Hepatocyte (in vitro differentiated cells): Measurements from ENCODE around the gene SGCD. TPM values are rescaled to one million over a fixed set of nuclear protein-coding genes. Genes with fewer than 3 reads are reported as not detected.

Source experiments
- DNase-seq: peaks from one replicate; pipeline ENCODE4 v3.0.0-alpha.2; 2016; ENCODE audit warnings: low spot score
- H2AFZ ChIP-seq: fragments of 200-600 bp; sonication (generic); 2 replicates; pipeline ENCODE4 v1.6.0; 2016; ENCODE audit warnings: antibody characterized with exemption, mild to moderate bottlenecking
- H3K27ac ChIP-seq: fragments of 200-600 bp; sonication (generic); 2 replicates; pipeline ENCODE4 v1.5.1; 2016; ENCODE audit warnings: mild to moderate bottlenecking
- H3K27me3 ChIP-seq: fragments of 200-600 bp; sonication (generic); 2 replicates; pipeline ENCODE4 v1.6.1; 2016
- H3K36me3 ChIP-seq: fragments of 200-600 bp; sonication (generic); replicated peaks from 2 replicates; pipeline ENCODE4 v1.5.1; 2016; ENCODE audit warnings: low read depth; ENCODE audit not compliant: insufficient read depth
- H3K4me1 ChIP-seq: fragments of 200-600 bp; sonication (generic); 2 replicates; pipeline ENCODE4 v1.5.1; 2016; ENCODE audit warnings: mild to moderate bottlenecking, moderate library complexity; ENCODE audit not compliant: insufficient read depth
- H3K4me2 ChIP-seq: fragments of 200-600 bp; sonication (generic); 2 replicates; pipeline ENCODE4 v1.6.0; 2016
- H3K4me3 ChIP-seq: fragments of 200-600 bp; sonication (generic); 2 replicates; pipeline ENCODE4 v1.5.1; 2016; ENCODE audit warnings: mild to moderate bottlenecking
- H3K79me2 ChIP-seq: fragments of 200-600 bp; sonication (generic); 2 replicates; pipeline ENCODE4 v1.6.0; 2017; ENCODE audit warnings: mild to moderate bottlenecking
- H3K9me2 ChIP-seq: fragments of 200-600 bp; sonication (generic); replicated peaks from 2 replicates; pipeline ENCODE4 v1.6.0; 2017; ENCODE audit warnings: mild to moderate bottlenecking; ENCODE audit not compliant: insufficient read depth
- H3K9me3 ChIP-seq: fragments of 200-600 bp; sonication (generic); 2 replicates; pipeline ENCODE4 v1.5.1; 2016; ENCODE audit warnings: low read depth, mild to moderate bottlenecking
- H4K20me1 ChIP-seq: fragments of 200-600 bp; sonication (generic); 2 replicates; pipeline ENCODE4 v1.6.0; 2016; ENCODE audit warnings: mild to moderate bottlenecking; ENCODE audit not compliant: insufficient read depth, poor library complexity, severe bottlenecking
- EZH2 ChIP-seq: fragments of 200-600 bp; sonication (generic); IDR thresholded peaks from 2 replicates; pipeline ENCODE4 v1.6.1; 2016; ENCODE audit warnings: antibody characterized with exemption, mild to moderate bottlenecking, borderline replicate concordance
- EZH2phosphoT487 ChIP-seq: fragments of 200-600 bp; sonication (generic); IDR thresholded peaks from one replicate; pipeline ENCODE4 v1.6.1; 2018; ENCODE audit warnings: antibody characterized with exemption, mild to moderate bottlenecking, low read depth, moderate library complexity; ENCODE audit not compliant: unreplicated experiment, severe bottlenecking
- WGBS: methylation state at CpG from one replicate; pipeline ENCODE4 v1.1.6; 2016; ENCODE audit warnings: low lambda C conversion rate; ENCODE audit errors: missing lambda C conversion rate; 5-methylcytosine and 5-hydroxymethylcytosine counted together
- polyA plus RNA-seq: library from polyadenylated mRNA; unstranded; fragments of >200 nt; fragmentation: Nextera tagmentation; extraction: Ambion mirVana; gene quantifications from 2 replicates; pipeline ENCODE4 v1.2.1, GENCODE V29; 2016
- total RNA-seq: library from RNA; depleted of rRNA; stranded (reverse); fragments of >200 nt; gene quantifications from 2 replicates; pipeline ENCODE4 v1.2.3, GENCODE V29; 2014
- TF ChIP-seq, protein P1 (sequence below): fragments of 200-600 bp; sonication (generic); IDR thresholded peaks from 2 replicates; pipeline ENCODE4 v1.5.1; 2016; ENCODE audit warnings: antibody characterized with exemption, mild to moderate bottlenecking; ENCODE audit not compliant: poor library complexity

The SGCD gene
- total and polyA plus RNA-seq, 2 experiments from 2014 or later, result 3.8 to 8.8 TPM

DNA sequence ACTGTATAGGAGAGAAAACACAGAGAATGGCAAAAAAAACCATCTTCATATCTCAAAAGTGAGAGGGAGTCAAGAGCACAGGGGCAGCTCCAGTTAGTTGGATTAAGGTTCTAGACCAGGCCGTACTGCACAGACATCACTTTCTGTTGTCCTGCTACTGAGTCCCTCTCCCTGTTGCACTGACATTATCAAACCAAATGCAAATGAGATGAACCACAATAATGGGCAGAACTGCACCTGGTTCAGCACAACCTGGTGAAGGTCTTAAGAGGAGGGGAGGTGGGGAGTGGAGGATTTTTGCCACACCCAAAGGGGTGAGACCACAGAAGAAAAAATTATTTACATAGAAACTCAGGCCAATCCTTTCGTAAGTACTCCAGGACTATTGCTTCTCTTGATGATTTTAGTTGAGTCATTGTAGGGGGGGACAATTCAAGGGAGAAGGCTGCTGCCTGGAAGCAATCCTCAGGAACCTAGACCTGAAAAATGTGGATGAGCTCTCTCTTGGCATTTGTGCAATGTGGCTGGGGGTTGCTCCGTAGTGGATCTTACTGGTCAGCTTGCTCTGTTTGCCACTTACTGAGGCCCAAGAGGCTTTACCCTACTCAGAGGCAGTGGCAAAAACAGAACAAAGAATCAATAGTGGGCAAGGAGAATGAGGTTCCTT is 428.6 kb downstream of the SGCD start:
- H2AFZ ChIP-seq, result no peak overlapping the region
- no peak for TF ChIP-seq EZH2phosphoT487
- TF ChIP-seq, protein P1, sequence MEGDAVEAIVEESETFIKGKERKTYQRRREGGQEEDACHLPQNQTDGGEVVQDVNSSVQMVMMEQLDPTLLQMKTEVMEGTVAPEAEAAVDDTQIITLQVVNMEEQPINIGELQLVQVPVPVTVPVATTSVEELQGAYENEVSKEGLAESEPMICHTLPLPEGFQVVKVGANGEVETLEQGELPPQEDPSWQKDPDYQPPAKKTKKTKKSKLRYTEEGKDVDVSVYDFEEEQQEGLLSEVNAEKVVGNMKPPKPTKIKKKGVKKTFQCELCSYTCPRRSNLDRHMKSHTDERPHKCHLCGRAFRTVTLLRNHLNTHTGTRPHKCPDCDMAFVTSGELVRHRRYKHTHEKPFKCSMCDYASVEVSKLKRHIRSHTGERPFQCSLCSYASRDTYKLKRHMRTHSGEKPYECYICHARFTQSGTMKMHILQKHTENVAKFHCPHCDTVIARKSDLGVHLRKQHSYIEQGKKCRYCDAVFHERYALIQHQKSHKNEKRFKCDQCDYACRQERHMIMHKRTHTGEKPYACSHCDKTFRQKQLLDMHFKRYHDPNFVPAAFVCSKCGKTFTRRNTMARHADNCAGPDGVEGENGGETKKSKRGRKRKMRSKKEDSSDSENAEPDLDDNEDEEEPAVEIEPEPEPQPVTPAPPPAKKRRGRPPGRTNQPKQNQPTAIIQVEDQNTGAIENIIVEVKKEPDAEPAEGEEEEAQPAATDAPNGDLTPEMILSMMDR, result no peak
- TF ChIP-seq EZH2, result no peak

DNA sequence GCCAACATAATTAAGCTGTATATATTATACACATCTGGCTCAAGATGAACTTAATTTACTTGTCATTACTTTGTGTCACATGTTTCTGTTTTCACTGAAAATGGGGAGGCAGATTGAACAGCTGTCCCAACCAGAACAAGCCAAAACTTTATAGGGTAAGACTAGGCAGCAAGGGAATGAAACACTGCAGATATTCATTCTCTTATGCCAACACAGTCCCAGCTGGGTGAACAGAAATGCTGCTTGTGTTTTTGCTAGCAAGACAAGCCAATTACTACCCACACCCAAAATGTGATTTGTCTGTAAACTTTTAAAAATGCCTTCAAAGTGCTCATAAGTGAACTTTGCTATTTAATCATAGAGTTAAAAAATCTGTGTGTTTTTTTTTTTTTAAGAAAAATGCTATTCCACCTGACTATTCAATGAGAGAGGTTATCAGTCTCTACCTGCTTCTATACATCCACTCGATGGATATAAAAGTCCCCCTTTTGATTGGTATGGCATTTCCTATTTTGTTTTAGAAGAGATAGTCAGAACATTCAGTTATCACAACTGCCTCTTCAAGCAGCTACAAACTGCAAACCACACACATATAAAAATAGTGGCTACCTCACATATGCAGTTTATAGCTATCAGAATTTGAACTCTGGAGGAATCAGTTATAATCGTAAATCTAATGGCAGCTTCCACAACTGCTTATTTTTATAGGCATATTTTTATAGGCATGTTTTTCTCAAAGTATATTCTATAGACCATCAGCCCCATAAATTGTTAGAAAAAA is 431.2 kb downstream of the SGCD start:
- DNase-seq, result no peak
- Histone ChIP-seq H3K4me1 (no peaks in the 10 kb centered on the region), H3K9me2 (no peaks in the 10 kb centered on the region), H3K9me3 (no peaks in the 10 kb centered on the region), H3K4me2 (no peak overlapping the region), H3K27me3 (no peaks in the 10 kb centered on the region), H3K27ac (no peak overlapping the region), H3K79me2 (no peaks in the 10 kb centered on the region), H3K36me3 (no peaks in the 10 kb centered on the region), H2AFZ (no peak overlapping the region), H3K4me3 (no peak overlapping the region), H4K20me1 (no peaks in the 10 kb centered on the region)
- TF ChIP-seq EZH2 (no peak), EZH2phosphoT487 (no peak)
- TF ChIP-seq, protein P1, result no peak
- 80% methylated on average over 2 of the region's 2 CpGs for whole genome bisulfite sequencing

More for the DNA sequence above, 428.6 kb downstream of the SGCD start:
- DNase-seq, result no peak
- Histone ChIP-seq H3K27ac (no peak overlapping the region), H3K4me1 (no peaks in the 10 kb centered on the region), H3K36me3 (no peaks in the 10 kb centered on the region), H3K9me2 (no peaks in the 10 kb centered on the region), H3K4me2 (no peak overlapping the region), H3K9me3 (no peaks in the 10 kb centered on the region), H3K79me2 (no peaks in the 10 kb centered on the region), H3K4me3 (no peak overlapping the region), H4K20me1 (no peaks in the 10 kb centered on the region), H3K27me3 (no peaks in the 10 kb centered on the region)
- WGBS, result 91% methylated on average over 3 of the region's 3 CpGs

DNA sequence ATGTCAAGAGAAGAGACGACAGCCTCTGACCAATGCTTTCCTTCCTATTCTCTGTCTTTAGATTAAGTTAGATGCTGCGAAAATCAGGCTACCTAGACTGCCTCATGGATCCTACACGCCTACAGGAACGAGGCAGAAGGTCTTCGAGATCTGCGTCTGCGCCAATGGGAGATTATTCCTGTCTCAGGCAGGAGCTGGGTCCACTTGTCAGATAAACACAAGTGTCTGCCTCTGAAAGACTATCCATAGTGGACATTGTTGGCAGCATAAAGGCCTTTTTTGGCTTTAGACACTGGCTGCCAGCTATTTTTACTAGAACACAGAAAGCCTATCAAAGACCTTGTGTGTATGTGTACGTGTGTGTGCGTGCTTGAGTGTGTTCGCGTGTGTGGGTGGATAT is 432.2 kb downstream of the SGCD start:
- Histone ChIP-seq H2AFZ (no peak overlapping the region), H3K4me2 (no peak overlapping the region), H3K9me3 (no peaks in the 10 kb centered on the region), H3K4me3 (no peak overlapping the region), H4K20me1 (no peaks in the 10 kb centered on the region), H3K36me3 (no peaks in the 10 kb centered on the region), H3K9me2 (no peaks in the 10 kb centered on the region), H3K27ac (no peak overlapping the region), H3K79me2 (no peaks in the 10 kb centered on the region), H3K4me1 (no peaks in the 10 kb centered on the region), H3K27me3 (no peaks in the 10 kb centered on the region)
- no peak for DNase-seq
- TF ChIP-seq, protein P1, result no peak
- TF ChIP-seq EZH2 (no peak), EZH2phosphoT487 (no peak)
- 96% methylated on average over 11 of the region's 11 CpGs for WGBS
